Femur (tissue), 1 donor: ENCODE data around the gene PWWP2B.
A peak's percentile ranks its signal among the peaks of the same experiment; 100 is the strongest.

Experiments
- DNase-seq: peaks from one replicate; pipeline ENCODE4 v3.0.0-alpha.2; 2017

The PWWP2B gene

GRCh38 chr10:132460691-132461090 is 63.7 kb downstream of the PWWP2B start:
- DNase-seq: no peak

GRCh38 chr10:132461103-132461682 is 64.2 kb downstream of the PWWP2B start:
- no peak for DNase-seq

- DNase-seq: no peak
These were observed 64.8 kb downstream of the PWWP2B start for GRCh38 chr10:132461683-132462231.

- DNase-seq: no peak
These were observed 65.7 kb downstream of the PWWP2B start for GRCh38 chr10:132462463-132463332.

GRCh38 chr10:132463333-132464255 is 66.6 kb downstream of the PWWP2B start:
- DNase-seq: no peak

GRCh38 chr10:132464256-132465192 is 67.5 kb downstream of the PWWP2B start:
- DNase-seq: peak; percentile 88

GRCh38 chr10:132465193-132465888 is 68.3 kb downstream of the PWWP2B start:
- DNase-seq: no peak

GRCh38 chr10:132465889-132466519 is 69.0 kb downstream of the PWWP2B start:
- DNase-seq: no peak

- no peak for DNase-seq
These were observed 69.8 kb downstream of the PWWP2B start for GRCh38 chr10:132466520-132467463.
